GM21360 (cell line): ENCODE measurements around the gene QSOX1.

ENCODE experiments used
- ATAC-seq: cut with Tn5 transposase; IDR thresholded peaks from one replicate; pipeline ENCODE4 v1.9.1; 2021; ENCODE audit warnings: mild to moderate bottlenecking, moderate library complexity; ENCODE audit not compliant: unreplicated experiment

Gene QSOX1

DNA sequence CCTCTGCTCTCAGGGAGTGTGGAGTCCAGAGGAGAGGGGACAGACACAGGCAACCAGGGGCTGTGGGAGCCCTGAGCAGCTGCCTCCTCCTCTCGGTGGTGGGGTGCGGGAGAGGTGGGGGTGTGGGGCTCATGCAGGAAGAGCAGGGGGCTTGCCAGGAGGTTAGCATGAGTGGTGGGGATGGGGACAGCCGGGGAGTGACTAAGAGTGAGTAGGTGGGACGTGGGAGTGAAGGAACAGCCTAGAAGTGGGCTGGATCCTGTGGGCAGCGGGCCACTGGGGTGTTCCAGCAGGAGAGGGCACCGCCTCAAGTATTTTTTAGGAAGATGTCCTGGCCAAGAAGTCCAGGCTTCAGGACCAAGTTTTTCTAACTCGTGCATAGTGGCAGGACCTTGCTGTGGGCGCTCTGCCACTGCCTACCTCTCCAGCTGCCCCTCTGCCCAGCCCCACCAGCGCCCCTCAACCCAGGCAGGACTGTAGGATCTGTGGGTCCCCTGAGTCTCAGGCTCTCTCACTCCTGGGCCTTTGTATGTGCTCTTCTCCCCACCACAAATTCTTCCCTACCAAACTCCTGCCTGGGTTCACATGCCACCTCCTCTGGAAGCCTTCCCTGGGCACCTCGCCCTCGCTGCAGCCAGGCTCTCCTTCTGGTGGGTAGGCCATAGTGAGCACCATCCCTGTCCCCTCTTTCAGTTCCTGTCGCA lies 56.6 kb downstream of the QSOX1 start:
- no peak for ATAC-seq

- no peak for ATAC-seq
Measured at GRCh38 chr1:180211860-180212229, 57.2 kb downstream of the QSOX1 start.

DNA sequence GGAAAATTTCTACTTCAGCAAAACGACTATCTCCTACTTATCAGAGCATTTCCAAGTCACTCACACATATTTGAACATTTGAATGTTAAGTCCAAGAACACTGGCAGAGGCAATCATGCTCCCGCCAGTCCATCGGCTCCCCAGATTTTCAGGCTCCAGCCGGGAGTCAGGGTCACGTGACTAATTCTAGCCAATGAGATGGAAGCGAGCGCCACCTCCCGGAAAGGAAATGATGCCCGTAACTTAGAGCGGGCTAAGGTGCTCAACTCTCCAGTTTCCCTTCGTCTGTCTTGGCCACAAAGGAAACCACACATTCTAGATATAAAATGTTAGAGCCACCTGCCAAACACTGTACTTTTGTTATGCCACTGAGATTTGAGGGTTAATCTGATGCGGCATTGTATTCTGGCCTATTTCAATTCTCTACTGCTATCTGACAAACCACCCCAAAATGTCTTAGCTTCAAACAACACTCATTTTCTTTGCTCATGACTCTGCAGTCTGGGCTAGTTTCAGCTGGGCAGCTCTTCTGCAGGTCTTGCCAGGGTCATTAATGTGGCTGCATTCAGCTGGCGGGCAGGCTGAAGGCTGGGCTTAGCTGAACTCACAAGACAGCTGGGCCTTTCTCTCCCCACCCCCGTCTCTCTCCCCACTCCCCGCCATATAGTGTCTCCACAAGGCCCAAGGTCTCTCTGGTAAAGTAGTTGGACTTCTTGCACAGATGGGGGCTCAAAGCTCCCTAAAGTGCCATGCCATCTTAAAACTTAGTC lies 58.9 kb downstream of the QSOX1 start:
- ATAC-seq: no peak

DNA sequence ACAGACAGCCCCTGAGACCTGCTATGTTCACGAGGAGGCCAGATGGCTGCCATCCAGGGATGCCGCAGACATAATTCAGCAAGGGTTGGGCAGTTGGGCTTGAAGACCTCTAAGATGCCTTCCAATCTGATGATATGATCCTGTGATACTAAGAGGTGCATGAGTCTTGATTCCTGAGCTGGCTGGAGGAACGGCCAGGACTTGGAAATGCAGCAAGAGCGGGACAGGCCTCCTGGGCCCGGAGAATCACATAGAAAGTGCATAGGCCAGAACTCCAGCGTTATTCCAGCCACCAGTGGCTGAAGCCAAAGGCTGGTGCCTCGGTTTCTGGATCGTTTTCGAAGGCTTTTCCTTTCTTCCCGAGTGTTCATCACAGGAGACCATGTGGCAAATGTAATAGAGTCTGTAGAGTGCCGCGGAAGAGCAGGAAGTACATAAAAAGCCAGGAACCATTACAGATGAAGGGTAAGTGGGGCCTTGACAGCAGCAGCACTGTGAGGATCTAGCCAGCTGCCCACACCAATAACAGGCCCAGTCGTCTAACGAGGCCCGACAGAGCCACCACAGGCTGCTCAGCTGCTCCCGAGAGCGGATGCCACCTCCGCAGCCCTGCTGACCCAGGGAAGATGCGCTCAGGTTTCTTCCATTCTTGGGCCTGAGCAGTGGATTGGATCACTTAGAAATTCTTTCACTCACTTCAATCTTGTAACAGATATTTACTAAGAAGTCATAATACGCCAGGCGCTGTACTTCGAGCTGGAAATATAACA lies 61.4 kb downstream of the QSOX1 start:
- no peak for ATAC-seq

DNA sequence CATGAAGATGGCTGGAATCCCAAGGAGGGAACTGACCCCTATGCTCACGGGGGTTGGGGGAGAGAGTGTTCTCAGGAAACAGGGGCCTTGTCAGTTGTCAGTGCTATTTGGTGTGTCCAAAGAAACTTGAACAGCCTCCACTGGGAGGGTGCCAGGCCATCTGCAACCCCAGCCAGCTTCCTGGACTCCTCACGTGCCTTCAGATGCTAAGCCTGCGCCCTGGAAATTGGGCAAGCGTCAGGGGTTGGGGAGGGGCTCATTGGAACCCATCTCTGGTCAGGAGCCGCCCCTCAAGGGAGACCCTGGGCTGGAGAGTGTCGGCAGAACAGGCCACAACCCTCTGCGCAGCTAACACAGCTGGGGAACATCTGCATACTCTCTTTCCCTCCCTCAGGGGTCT lies 62.3 kb downstream of the QSOX1 start:
- no peak for ATAC-seq

- no peak for ATAC-seq
Measured at GRCh38 chr1:180218806-180219765, 64.4 kb downstream of the QSOX1 start.

DNA sequence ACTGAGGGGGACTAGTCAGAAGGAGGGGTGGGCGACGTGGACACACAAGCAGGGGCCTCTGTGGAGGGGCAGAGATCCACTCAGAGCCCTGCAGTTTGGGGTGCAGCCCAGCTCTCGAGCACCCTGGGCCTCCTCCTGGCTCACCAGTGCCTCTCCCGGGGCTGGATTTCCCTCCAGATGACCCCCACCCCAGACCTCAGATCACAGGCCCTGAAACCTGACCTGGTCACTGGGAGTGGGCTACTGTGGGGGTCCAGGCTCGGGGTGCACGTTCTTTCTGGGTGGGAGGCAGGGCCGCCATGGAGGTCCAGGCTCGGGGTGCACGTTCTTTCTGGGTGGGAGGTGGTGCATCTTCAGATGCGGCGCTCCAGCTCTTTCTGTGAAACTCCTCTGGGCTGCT lies 65.1 kb downstream of the QSOX1 start:
- ATAC-seq: no peak

GRCh38 chr1:180221462-180221861 lies 66.8 kb downstream of the QSOX1 start:
- ATAC-seq: no peak

DNA sequence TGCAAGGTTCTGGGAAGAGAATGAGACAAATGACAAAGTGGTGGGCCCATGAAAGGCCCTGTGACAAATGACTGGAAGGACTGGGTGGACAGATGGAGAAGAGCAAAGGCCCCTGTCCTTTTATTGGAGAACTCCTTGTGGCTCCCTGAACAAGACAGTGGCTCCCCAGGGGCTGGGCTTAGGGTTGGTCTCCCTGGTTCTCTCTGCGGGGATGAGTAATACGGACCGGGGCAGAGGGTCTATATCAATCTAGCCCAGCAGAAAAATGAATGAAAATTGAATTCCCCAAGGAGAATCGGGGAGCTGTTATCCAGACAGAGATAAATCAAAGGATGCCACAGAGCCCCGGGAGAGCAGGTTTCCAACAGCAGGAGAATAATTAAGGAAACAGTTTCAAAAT lies 70.2 kb downstream of the QSOX1 start:
- ATAC-seq: no peak

DNA sequence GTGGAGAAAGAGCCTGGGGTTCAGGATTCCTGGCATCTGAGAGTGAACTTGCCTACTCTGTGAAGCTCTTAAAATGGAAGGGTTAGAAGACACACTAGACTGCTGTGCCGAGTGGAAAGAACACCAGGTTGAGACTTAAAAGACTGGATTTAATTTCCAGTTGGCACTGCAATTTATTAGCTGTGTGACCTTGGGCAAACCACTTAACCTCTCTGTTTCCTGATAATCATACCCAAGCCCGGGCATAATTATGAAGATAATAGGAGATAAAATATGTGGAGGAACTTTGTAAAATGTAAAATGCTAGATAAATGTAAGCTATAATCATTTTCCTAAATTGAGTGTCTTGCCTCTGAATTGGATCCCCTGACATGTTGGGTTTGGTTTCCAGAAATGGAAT lies 70.7 kb downstream of the QSOX1 start:
- ATAC-seq: no peak

GRCh38 chr1:180227861-180228647 lies 73.4 kb downstream of the QSOX1 start:
- no peak for ATAC-seq

GRCh38 chr1:180228648-180229482 lies 74.2 kb downstream of the QSOX1 start:
- ATAC-seq: no peak

- ATAC-seq: no peak
Measured at GRCh38 chr1:180229483-180230415, 75.1 kb downstream of the QSOX1 start, which contains the start of gene LHX4. TSS of gene LHX4 (plus strand) at chr1:180230264. CDS start at chr1:180230530, 266 bp downstream.

DNA sequence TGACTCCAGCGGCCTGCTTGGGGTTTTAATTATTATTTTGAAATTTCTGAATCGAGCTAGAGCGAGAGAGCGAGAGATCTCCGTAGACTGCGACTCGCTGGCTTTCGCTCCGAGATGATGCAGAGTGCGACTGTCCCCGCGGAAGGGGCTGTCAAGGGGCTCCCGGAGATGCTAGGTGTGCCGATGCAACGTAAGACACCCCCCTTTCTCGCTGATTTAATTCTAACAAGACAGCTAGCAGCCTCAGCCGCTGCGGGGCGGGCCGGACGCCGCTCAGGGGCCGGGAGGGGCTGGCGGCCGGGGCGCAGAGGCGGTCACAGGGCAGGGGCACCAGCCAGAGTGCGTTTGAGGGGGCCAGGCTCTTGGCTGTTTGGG lies 75.7 kb downstream of the QSOX1 start:
- ATAC-seq: no peak

GRCh38 chr1:180230791-180231505 lies 76.3 kb downstream of the QSOX1 start:
- no peak for ATAC-seq

- ATAC-seq: no peak
Measured at GRCh38 chr1:180231506-180231921, 76.8 kb downstream of the QSOX1 start.

GRCh38 chr1:180231936-180232335 lies 77.3 kb downstream of the QSOX1 start:
- no peak for ATAC-seq
